Measurements from ENCODE around the gene DDX49.

Gene DDX49

DNA sequence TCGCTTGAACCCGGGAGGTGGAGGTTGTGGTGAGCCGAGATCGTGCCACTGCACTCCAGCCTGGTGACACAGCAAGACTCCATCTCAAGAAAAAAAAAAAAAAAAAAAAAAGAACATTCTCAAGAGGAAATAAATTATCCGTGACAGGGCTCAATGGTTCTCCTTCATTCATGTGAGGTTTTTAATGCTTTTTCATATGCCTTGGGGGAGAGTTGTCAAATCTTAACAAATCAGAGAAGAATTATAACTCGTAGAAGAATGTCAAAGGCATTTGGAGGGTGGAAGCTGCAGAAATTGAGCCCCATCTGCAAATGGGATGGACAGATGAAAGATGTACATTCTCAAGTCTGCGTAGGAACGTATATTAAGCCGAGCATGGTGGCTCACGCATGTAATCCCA is 56.4 kb downstream of the DDX49 start:
- DNase-seq (ENCODE audit: low spot score), result no peak
